Measurements from ENCODE around the gene CERS2.

CERS2 gene, protein sequence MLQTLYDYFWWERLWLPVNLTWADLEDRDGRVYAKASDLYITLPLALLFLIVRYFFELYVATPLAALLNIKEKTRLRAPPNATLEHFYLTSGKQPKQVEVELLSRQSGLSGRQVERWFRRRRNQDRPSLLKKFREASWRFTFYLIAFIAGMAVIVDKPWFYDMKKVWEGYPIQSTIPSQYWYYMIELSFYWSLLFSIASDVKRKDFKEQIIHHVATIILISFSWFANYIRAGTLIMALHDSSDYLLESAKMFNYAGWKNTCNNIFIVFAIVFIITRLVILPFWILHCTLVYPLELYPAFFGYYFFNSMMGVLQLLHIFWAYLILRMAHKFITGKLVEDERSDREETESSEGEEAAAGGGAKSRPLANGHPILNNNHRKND

DNA sequence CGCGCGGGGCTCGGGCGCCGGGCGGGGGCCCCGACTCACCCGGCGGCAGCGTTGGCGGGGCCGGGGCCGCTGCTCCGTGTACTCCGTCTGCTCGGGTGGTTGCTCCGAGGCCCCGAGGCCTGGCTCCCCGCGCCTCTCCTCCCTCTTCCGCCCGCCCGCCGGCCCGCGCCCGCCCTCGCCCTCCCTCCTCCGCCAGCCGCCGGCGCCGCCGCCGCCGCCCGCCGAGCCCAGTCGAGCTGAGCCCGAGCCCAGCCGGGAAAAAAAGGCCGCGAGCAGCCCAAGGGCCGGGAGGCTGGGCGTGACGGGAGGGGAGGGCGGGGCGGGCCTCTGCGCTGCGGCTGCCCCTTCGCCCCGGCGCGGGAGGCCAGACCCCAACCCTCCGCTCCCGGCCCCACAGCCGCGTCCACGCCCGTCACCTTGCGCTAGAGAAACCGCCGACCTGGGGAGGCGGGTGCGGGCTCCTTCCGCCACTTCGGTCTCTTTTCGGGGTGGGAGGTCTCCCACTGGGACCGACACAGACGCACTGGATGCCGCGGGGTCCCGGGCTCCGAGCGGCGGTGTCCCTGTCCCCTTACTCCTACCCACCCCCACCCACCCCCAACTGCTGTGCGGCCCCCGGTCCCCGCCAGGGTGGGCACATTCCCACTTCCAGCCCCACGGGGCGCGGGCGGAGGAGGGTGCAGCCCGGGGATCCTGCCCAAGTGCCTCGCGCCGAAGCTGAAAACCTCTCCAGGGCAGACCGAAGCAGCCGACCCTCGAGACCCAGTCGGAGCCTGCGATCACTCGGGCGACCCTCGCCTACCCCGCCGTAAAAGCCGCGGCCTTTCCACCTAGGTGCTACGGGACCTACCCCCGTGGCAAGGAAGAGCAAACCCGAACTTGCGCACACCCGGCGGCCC is at the start of gene CERS2:
CERS2 (minus strand) TSS at position 256 of the 899 bp plus-strand sequence. CDS start 5,745 bp downstream, outside the sequence.
- peak; percentile 89 for DNase-seq (ENCODE audit: low spot score)

DNA sequence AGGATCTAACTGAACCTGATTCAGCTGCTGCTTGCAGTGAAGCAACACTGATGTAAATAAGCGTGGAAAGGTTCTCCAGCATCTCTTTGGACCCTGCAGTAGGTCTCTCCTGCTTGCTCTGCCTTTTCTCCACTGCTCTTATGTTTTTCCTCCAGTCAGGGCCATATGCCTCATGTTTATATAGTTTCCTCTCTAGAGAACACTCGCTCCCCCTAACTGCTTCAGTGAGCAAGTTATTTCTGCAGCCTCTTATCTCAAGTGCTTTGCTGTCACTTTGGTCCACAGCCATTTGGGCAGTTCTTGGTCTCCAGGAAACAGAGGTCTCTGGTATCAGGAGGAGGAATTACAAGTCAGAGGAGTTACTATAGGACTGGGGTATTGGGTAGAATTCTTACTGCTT is 38.9 kb upstream of the CERS2 start:
- no peak for DNase-seq (ENCODE audit: low spot score)

DNA sequence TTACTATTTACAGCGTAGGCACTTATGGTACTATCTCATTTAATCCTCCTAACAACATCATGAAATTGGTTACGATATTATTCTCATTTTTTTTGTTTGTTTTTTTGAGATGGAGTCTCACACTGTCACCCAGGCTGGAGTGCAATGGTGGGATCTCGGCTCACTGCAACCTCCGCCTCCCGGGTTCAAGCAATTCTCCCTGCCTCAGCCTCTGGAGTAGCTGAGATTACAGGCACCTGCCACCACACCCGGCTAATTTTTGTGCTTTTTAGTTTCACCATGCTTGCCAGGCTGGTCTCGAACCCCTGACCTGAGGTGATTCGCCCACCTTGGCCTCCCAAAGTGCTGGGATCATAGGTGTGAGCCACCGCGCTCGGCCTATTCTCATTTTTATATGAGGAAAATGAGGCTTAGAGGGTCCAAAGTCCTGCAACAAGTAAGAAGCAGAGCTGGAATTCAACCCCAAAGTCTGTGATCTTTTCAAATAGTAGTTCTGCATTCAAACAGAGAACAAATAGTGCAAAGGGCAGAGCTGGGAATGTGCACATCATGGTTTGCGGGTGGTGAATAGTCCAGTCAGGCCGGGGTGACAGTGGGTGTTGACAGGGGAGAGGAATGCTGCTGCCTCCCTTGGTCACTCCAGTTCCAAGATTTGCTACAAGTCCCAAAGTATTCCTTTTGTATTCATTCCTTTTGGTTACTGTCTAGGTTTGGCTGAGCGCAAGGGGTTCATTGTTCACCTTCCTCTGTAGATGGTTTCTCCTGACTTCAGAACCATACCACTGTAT is 38.2 kb upstream of the CERS2 start:
- no peak for DNase-seq (ENCODE audit: low spot score)

DNA sequence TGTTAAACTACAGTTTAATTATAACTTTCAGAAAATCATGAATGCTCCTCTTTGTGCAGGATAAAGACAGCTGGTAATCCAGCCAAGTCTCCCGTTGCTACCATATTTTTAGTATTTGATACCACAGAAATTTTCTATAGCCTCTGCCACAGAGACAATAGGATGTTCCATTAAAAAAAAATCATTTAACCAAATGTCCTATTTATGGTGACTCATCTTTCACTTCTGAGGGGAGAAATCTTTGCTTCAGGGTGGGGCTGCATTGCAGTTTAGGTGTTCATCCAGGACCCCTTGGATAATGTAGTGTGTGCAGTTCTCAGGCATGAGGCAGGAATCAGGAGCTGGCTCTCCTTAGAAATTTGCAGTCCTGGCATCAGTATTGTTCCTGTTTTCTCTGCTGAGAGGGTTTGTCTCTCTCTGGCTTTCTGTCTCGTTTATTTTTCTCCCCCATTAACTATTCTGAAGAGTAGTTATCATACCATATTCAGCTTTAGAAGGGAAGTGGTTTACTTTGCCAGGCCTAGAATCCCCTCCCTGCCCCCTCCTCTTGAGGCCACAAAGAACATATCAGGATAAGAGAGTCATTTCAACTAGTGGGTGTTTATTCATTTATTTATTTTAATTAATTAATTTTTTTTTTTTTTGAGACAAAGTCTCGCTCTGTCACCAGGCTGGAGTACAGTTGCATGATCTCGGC is 36.7 kb upstream of the CERS2 start:
- DNase-seq (ENCODE audit: low spot score), result no peak

DNA sequence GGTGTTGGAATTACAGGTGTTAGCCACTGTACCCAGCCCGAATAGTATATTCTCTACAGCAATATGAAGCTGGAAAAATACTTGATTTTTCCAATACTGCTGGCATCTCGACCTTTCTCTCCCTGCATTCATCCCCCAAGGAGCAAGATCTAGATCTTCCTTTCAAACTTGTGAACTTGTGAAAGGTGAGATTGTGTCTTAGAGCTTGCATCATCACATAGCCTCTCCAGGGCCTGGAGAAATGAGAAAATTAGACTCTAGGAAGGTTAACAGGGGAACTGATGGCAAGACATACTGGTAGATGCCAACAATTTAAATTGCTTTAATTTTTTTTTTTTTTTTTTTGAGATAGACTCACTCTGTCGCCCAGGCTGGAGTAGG is 35.7 kb upstream of the CERS2 start:
- no peak for DNase-seq (ENCODE audit: low spot score)

DNA sequence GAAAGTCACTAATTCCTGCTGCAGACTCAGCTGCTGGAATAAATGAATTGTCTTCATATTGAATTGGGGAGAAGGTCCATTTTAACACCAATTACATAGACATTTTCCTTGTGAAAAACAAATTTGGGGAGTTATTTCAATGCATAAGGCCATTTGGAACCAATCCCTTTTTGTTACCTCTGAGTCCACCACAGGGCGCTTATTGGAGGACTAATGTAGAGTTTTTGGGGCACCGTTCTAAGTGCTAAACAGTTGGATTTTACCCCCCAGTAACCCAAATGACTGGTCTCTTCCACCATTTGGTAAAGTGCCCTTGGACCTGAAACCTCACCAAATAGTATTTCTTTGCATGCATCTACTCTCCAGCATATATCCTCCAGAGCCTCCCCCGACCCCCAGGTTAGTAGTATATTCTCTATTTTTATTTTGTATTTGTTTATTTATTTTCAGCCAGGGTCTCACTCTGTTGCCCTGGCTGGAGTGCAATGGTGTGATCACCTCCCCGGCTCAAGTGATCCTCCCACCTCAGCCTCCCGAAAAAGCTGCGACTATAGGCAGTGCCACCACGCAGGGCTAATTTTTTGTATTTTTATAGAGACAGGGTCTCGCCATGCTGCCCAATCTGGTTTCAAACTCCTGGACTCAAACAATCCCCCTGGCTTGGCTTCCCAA is 35.2 kb upstream of the CERS2 start:
- DNase-seq (ENCODE audit: low spot score), result no peak

DNA sequence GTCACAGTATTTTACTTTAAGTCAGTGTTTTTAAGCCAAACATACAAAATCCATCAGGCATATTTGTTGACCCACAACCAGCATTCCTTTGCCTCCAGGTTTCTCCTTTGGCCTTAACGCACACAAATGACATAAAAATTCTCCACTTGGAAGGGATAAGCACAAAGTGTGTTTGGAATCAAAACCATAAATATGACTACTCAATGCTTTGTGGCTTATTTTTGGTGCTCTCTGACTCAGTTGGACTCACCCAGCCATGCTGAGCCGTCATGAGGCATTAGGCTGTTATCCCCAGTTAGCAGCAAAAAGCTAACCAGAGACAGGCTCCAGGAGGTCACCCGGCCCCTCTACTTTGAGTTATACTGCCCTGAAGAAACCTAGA is 34.6 kb upstream of the CERS2 start:
- DNase-seq (ENCODE audit: low spot score), result no peak

DNA sequence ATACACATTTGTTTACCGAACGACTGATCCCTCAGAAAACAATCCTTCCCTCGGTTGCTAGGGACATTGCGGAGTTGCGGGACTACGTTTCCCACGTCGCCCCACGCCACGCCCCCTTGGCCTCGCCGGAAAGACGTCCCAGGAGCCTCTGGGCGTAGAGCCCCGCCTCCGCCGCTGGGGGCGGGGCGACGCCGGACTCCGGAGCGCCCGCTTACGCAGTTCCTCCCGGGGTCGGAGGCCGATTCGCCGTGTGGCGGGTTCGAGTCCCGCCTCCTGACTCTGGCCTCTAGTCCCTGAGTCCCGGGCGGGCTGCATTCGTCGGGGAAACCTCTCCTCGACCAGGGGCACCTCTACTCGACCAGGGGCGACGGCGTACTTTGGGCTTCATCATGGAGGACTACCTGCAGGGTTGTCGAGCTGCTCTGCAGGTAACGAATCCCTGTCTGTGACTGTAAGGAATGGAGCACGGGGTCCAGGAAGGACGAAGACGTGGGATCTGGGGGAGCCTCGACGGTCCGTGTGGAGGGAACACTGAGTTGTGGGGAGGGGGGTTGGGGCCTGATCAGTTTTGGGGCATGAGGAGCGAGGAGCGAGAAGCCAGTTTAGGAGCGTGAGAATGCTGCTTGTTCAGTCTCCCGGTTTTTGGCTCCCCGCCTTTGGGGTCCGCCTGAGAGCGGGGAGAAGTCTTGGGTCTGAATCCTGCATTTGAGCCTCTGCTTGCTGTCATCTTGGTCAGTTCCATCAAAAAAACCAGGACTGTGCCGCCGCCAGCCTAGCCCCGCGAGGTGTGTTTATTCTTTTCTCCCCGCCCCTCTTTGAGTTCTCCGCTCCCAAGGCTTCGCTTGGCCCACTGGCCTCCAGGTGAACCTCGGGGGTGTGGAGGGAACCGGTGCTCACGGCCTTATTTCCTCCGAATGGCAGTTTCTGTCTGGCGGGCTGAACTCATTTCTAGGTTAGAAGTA is 33.9 kb upstream of the CERS2 start, which contains the start of gene PRUNE1:
PRUNE1 (plus strand) TSS at position 206 of the 962 bp plus-strand sequence; CDS start at position 390, 184 bp downstream.
- DNase-seq (ENCODE audit: low spot score), result peak; percentile 97

DNA sequence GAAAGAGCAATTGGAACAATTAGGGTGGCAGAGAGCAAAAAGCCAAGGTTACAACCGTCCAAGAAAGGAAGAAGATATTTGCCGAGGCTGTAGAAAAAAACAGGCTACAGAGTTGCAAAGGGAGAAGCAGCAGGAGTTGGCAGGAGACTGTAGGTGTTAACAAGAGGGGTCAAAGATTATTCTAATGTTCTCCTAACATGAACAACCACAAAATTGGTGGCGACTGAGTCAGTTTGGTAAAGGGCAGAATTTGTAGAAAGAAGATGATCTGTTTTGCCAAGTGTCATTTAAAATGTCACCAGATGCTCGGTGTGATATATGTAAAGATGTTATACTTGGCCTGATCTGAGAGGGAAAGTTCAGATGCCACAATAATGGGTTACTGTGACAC is 33.2 kb upstream of the CERS2 start:
- no peak for DNase-seq (ENCODE audit: low spot score)

DNA sequence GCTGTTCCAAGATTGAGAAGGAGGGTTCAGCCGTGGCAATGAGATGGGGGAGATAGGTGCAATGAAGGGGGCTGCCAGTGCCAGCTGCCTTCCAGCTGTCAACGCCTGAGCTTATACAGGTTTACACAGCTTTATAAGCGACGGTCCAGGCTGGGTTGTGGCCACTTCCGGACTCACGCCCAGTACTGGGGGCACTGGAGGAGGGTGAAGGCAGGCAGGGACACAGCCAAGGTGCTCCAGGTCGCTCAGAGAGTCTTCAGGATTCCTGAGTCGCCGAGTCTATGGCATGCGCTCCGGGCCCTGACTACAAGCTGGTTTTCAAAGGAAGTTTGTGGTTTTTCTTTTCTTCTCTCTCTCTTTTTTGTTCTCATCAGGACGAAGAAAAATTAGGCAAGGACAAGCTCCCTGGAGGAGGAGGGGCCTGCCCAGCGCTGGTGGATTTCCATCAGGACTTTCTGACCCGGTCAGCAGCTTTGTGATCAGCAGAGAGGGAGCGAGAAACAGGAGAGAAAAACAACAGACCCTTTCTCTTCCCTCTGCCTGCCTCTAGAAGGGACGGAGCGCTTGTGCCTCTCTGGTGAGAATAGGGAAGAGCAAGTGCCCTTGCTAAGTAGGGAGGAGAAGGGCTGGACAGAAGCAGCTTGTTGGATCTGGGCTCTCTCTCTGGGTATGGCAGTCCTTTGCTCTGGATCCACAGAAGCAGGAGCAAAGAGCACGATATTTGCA is 31.9 kb upstream of the CERS2 start, which contains the start of gene MINDY1:
MINDY1 (minus strand) TSS at position 576 of the 726 bp plus-strand sequence. CDS start 4,285 bp downstream, outside the sequence.
- peak; percentile 81 for DNase-seq (ENCODE audit: low spot score)

DNA sequence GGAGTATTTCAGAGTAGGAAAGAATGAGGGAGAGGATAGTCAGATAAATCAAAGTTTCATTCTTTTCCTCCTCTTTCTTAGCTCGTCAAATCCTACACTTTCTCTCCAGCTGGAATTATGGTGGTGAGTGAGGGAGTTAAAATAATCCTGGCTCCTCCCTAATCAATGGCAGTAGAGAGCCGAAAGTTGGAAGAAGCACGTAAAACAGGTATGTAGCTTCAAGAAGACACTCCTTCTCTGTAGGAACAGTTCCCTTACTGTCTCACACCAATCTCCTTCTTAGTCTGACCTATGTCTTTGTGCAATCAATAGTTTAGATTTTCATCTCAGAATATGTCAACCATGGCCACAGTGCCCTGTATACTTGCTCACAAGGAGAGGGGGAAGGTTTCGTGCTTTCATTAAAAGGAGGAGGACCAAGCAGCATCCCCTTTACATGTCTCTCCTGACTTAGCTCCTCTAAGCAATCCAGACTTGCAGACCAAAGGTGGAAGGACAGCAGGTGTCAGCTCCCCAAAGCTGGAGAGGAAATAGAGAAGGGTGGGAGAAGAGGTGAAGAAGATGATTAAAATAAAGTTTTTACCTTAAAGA is 31.2 kb upstream of the CERS2 start:
- DNase-seq (ENCODE audit: low spot score), result no peak

DNA sequence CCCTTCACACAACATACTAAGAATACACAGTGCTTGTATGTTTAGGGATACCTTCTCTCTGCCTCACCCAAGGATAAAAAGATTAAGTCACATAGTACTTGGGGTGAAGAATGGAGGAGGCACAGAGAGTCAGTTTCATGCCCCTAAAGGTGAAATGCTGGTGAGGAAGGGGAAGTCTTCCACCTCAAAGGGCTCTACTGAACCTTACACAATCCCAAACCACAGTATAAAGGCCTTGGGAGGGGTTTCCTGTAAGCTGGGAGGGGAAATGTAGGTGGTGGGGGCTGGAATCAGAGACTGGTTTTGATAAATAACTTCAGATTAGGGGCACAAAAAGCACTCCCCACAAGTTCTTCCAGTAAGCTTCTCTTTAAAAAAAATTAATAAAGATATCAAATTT is 28.5 kb upstream of the CERS2 start:
- no peak for DNase-seq (ENCODE audit: low spot score)

DNA sequence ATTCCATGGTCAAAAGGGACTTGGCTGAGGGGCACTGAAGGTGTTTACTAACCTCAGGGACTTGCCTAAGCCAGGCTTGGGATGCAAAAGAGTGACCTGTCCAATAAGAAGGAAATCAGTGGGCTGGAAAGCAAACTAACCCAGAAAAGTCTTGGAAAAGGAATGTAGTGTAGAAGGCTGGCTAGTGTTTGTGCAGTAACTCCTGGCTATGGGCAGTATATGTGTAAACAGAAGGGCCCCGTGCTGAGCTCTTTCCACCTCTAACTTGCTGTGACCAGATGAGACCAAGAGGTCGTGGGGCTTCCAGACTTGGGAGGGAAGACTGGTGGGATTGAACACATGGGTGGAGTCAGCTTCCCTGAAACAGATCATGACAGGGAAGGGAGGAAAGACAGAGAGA is 28.0 kb upstream of the CERS2 start:
- DNase-seq (ENCODE audit: low spot score), result no peak

DNA sequence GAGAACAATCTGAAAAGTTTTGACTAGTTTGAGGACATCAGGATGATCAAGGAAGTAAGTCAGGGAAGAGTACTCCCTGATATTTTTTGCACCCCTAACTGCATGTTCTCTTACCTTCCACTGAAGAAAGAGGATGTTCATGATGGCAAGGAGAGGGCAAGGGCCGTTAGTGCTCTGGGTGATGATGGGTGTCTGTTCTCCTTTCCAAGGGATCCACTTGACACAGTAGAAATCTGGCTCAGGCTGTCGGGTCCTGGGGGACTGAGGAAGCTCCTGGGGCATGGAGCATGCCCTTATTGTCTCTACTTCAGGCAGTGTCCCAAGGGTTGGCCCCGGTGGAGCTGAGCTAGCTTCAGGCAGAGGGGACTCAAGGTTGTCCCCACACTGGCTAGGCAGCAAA is 27.4 kb upstream of the CERS2 start:
- DNase-seq (ENCODE audit: low spot score), result no peak

DNA sequence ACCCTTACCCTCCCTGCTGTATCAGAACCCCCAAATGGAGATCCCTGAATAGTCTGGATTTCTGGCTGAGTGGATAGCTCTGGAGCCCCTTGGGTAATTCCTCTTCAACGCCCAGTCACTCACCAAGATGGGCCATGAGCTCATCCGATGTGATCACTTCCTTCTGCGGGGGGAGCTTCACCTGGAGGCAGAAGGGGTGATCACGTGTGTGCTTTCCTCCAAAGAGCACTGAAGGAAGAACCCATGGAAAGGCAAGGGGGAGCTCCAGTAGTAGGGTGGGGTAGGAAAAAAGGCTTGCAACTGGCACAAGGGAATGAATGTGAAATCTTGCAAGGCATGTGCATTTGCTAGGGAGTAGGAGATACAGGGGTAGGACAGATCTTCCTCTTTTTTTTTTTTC is 27.0 kb upstream of the CERS2 start:
- DNase-seq (ENCODE audit: low spot score), result no peak

DNA sequence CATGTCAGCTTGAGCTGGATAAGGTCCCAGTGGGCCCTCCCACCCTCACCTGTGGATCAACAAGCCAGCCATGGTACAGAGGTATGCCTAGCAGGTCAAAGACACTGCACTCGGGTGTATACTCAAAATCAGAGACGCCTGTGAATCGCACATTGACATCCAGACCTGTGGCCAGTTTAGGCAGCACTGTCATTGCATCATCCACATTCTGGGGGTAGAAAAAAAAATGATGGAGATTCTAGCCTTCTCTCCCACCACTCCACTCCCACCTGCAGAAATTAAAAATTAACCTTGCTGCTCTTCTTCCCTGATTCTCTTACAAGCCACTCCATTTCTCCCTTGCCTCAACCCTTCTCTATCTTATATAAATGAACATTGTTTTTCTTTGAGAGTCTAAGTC is 25.8 kb upstream of the CERS2 start:
- no peak for DNase-seq (ENCODE audit: low spot score)

DNA sequence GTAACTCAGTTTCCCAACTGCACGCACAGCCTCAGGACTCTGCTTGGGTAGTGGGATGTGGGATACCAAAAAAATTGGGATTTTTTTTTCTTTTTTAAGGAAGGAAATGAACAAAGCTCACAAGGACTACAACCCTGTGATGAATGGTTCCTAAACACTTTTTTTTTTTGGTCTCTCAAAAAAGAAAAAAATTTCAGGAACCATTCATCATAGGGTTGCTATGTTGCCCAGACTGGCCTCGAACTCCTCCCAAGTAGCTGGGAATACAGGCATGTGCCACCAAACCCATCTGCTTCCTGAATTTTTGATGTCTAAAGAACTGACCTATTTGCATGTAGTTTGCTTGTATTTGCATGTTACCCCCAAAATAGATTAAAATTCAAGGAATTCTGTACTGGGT is 25.3 kb upstream of the CERS2 start:
- no peak for DNase-seq (ENCODE audit: low spot score)

DNA sequence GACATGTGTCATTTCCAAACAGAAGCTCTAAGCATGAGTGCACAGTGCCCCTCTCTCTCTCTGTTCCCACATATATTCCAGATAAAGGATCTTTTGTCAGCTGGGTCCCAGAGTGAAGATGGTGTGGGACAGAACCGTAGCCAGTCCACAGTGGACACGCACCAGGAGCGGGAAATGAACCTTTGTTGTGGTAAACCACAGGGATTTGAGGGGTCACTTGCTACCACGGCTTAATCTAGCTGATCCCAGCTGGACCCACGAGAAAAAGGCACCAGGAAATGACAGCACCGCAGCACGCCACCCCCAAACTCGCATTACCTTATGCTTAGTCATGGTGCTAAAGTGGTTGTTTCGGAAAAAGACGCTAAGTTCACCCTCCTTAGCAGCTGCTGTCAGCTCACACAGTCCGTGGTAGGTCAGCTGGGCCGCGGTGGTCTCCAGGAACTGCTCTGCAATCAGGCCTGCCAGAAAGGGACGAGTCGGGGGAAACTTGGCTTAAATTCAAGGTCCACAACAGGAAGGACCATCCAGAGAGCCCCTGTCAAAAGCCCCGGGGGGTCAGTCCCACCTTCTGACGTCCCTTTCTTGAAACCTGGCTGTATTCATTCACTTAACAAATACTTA is 24.5 kb upstream of the CERS2 start:
- peak; percentile 58 for DNase-seq (ENCODE audit: low spot score)

Measured in hepatic stellate cell (primary cell).